Hypothalamus (tissue), 51 donors: ENCODE results near the gene KLHL24.
"Not testable (repeated sequence)": the region's sequence is repeated elsewhere in the genome, so short reads cannot be mapped to it uniquely, and the experiment has no call there.

Experiments
- DNase-seq, 51 donors: peaks; one replicate each; lab custom pipeline; 2025; lab: John Stamatoyannopoulos, UW

Gene KLHL24

GRCh38 chr3:183632725-183633124 lies 2.7 kb upstream of the KLHL24 start:
- not testable (repeated sequence) for DNase-seq

GRCh38 chr3:183634707-183635106 lies 716 bp upstream of the KLHL24 start:
- DNase-seq: no peak

GRCh38 chr3:183635107-183635430 lies 354 bp upstream of the KLHL24 start:
- peak in 1 of 51 donors; percentile 50 for DNase-seq

GRCh38 chr3:183636221-183637105 lies 1.0 kb downstream of the KLHL24 start:
- peak; percentile 49 to 98 (median 93) for DNase-seq

GRCh38 chr3:183637106-183637486 lies 1.7 kb downstream of the KLHL24 start:
- DNase-seq: no peak

- not testable (repeated sequence) for DNase-seq
Measured at GRCh38 chr3:183637633-183638032, 2.2 kb downstream of the KLHL24 start.

- no peak for DNase-seq
Measured at GRCh38 chr3:183638101-183638852, 2.9 kb downstream of the KLHL24 start.

GRCh38 chr3:183640635-183641034 lies 5.2 kb downstream of the KLHL24 start:
- not testable (repeated sequence) for DNase-seq

GRCh38 chr3:183641882-183642281 lies 6.5 kb downstream of the KLHL24 start:
- no peak for DNase-seq

GRCh38 chr3:183644244-183644643 lies 8.8 kb downstream of the KLHL24 start:
- no peak for DNase-seq

GRCh38 chr3:183645254-183645653 lies 9.8 kb downstream of the KLHL24 start:
- DNase-seq: no peak

GRCh38 chr3:183650554-183650953 lies 15.1 kb downstream of the KLHL24 start:
- no peak for DNase-seq

- no peak for DNase-seq
Measured at GRCh38 chr3:183653209-183654064, 18.0 kb downstream of the KLHL24 start.

GRCh38 chr3:183654727-183655126 lies 19.3 kb downstream of the KLHL24 start:
- no peak for DNase-seq

- no peak for DNase-seq
Measured at GRCh38 chr3:183662099-183662498, 26.7 kb downstream of the KLHL24 start.

GRCh38 chr3:183664913-183665381 lies 29.5 kb downstream of the KLHL24 start:
- no peak for DNase-seq

- no peak for DNase-seq
Measured at GRCh38 chr3:183680061-183680460, 44.6 kb downstream of the KLHL24 start.

- DNase-seq: no peak
Measured at GRCh38 chr3:183687705-183688104, 52.3 kb downstream of the KLHL24 start.

- DNase-seq: no peak
Measured at GRCh38 chr3:183688874-183689273, 53.5 kb downstream of the KLHL24 start.

GRCh38 chr3:183689621-183690020 lies 54.2 kb downstream of the KLHL24 start:
- DNase-seq: not testable (repeated sequence)
